Esophagus squamous epithelium (tissue), 5 donors: ENCODE data around the gene HS2ST1. TPM values are rescaled to one million over a fixed set of nuclear protein-coding genes. Genes with fewer than 3 reads are reported as not detected.

Experiments
- DNase-seq: peaks from one replicate; lab custom pipeline; 2025; lab: John Stamatoyannopoulos, UW
- H3K27ac ChIP-seq, 4 donors: fragments of 200-600 bp; sonication (generic); one replicate each; pipeline ENCODE4 v1.5.1; 2016 to 2019; ENCODE audit warnings: mild to moderate bottlenecking in 1 of 4
- H3K27me3 ChIP-seq, 4 donors: fragments of 200-600 bp; sonication (generic); 1 replicate in 3 of 4; 2 replicates in 1 of 4; pipeline versions ENCODE4 v1.5.1 to v1.6.0; 2017 to 2021; ENCODE audit warnings: antibody characterized with exemption in 1 of 4
- H3K36me3 ChIP-seq, 3 donors: fragments of 200-600 bp; sonication (generic); one replicate each; pipeline ENCODE4 v1.5.1; 2016 to 2019
- H3K4me1 ChIP-seq, 3 donors: fragments of 200-600 bp; sonication (generic); one replicate each; pipeline ENCODE4 v1.5.1; 2017 to 2019
- H3K4me3 ChIP-seq, 4 donors: fragments of 200-600 bp; sonication (generic); 1 replicate in 3 of 4; 2 replicates in 1 of 4; pipeline ENCODE4 v1.5.1; 2016 to 2019; ENCODE audit warnings: mild to moderate bottlenecking in 2 of 4, moderate library complexity in 1 of 4
- H3K9me3 ChIP-seq, 3 donors: fragments of 200-600 bp; sonication (generic); one replicate each; pipeline ENCODE4 v1.5.1; 2016 to 2019
- POLR2A ChIP-seq, 4 donors: fragments of 450-650 bp; IDR thresholded peaks; one replicate each; pipeline ENCODE4 v1.6.1; 2017; ENCODE audit warnings: antibody characterized with exemption in 4 of 4, mild to moderate bottlenecking in 4 of 4, moderate library complexity in 3 of 4
- WGBS, 2 donors: methylation state at CpG; one replicate each; pipeline ENCODE4 v1.1.5; 2018; 5-methylcytosine and 5-hydroxymethylcytosine counted together
- intact Hi-C: fragments of 100-400 bp; cut with DNase I; formaldehyde crosslinking; loops from one replicate; pipeline ENCODE4 v1.15.0; 2022
- total RNA-seq, 4 donors: library from RNA; depleted of rRNA; stranded (reverse); fragments of >200 nt; gene quantifications; one replicate each; pipeline ENCODE4 v1.1.0, GENCODE V29; 2016
- TF ChIP-seq, protein P1 (sequence below), 6 experiments: fragments of 450-650 bp in 4 of 6; fragments of 200-600 bp in 2 of 6; sonication (generic) in 2 of 6; IDR thresholded peaks; one replicate each; pipeline ENCODE4 v1.5.1; 2016 to 2019; ENCODE audit warnings: antibody characterized with exemption in 6 of 6, mild to moderate bottlenecking in 4 of 6, moderate library complexity in 4 of 6
- donor health status: DM: yes; HTN: yes; CAD: no.

Gene HS2ST1
- total RNA-seq, 4 donors from 2014 or later, result 5.3 to 10.5 (median 9.1) TPM

DNA sequence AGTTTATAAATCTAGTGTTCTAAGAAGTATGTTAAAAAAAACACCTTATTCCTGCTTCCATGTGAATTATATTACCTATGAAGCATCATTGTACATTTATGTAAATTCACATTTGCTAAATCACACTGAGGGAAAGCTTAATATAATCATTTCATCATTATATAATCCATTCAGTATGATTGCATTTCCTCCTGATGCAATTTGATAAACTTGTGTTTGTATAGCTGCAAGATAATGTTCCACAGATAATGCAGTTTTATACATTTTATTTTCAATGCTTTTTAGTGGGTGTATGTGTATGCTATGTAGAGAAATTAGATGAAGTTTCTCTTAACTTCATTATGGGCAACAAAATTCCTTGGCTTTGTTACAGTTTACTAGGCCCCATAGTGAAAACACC lies 79.6 kb downstream of the HS2ST1 start:
- no peak overlapping the region for H3K27ac ChIP-seq
- H3K9me3 ChIP-seq, result no peaks in the 10 kb centered on the region
- H3K4me1 ChIP-seq, result no peaks in the 10 kb centered on the region
- intact Hi-C loops, result no loop called here
- no peaks in the 10 kb centered on the region for H3K36me3 ChIP-seq
- no peaks in the 10 kb centered on the region for H3K27me3 ChIP-seq
- DNase-seq, result no peak
- TF ChIP-seq, protein P1, sequence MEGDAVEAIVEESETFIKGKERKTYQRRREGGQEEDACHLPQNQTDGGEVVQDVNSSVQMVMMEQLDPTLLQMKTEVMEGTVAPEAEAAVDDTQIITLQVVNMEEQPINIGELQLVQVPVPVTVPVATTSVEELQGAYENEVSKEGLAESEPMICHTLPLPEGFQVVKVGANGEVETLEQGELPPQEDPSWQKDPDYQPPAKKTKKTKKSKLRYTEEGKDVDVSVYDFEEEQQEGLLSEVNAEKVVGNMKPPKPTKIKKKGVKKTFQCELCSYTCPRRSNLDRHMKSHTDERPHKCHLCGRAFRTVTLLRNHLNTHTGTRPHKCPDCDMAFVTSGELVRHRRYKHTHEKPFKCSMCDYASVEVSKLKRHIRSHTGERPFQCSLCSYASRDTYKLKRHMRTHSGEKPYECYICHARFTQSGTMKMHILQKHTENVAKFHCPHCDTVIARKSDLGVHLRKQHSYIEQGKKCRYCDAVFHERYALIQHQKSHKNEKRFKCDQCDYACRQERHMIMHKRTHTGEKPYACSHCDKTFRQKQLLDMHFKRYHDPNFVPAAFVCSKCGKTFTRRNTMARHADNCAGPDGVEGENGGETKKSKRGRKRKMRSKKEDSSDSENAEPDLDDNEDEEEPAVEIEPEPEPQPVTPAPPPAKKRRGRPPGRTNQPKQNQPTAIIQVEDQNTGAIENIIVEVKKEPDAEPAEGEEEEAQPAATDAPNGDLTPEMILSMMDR (IDR thresholded peaks at IDR 0.05), result no peak
- TF ChIP-seq POLR2A (IDR thresholded peaks at IDR 0.05), result no peak
- H3K4me3 ChIP-seq, result no peak overlapping the region

DNA sequence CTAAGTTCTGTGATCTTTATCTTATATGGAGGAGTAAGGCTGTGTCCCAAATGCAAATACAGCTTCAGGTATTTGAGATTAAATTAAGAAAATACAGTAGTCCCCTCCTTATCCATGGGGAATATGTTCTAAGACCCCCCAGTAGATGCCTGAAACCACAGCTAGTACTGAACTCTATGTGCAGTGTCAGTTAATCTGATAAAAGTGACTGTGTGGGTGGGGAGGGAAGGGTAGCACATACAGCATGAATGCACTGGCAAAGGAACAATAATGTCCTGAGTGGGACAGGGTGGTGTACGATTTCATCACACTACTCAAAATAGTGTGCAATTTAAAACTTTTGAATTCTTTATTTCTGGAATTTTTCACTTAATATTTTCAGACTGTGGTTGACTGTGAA lies 83.1 kb downstream of the HS2ST1 start:
- Histone ChIP-seq H3K36me3 (no peaks in the 10 kb centered on the region), H3K27ac (no peak overlapping the region), H3K4me1 (no peaks in the 10 kb centered on the region), H3K27me3 (no peaks in the 10 kb centered on the region), H3K4me3 (no peak overlapping the region), H3K9me3 (no peaks in the 10 kb centered on the region)
- no peak for TF ChIP-seq POLR2A (IDR thresholded peaks at IDR 0.05)
- TF ChIP-seq, protein P1 (IDR thresholded peaks at IDR 0.05), result no peak
- intact Hi-C loops, result no loop called here
- DNase-seq, result no peak
- 42 to 87% methylated on average over 1 of the region's 1 CpG for WGBS, 2 donors

DNA sequence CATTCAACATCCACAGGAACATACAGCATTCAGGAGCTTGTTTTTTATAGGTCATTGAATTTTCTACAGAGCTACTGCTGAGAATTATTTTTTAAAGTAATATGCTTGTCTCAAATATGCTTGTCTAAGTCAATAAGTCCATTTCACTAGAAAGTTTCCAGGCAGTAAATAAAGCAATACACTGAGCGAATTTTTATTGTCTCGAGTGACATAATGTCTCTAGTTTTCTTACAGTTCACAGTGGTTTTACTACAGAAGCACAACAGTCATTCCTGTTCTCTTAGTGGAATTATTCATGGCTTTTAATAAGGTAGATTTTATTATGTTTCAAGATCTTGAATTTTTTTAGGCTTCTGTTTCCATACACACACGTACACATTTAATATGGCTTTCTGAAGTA lies 83.8 kb downstream of the HS2ST1 start:
- Histone ChIP-seq H3K36me3 (no peaks in the 10 kb centered on the region), H3K27me3 (no peaks in the 10 kb centered on the region), H3K4me1 (no peaks in the 10 kb centered on the region), H3K27ac (no peak overlapping the region), H3K4me3 (no peak overlapping the region), H3K9me3 (no peaks in the 10 kb centered on the region)
- TF ChIP-seq, protein P1 (IDR thresholded peaks at IDR 0.05), result no peak
- no peak for TF ChIP-seq POLR2A (IDR thresholded peaks at IDR 0.05)
- WGBS, 2 donors, result 92 to 94% methylated on average over 3 of the region's 3 CpGs
- intact Hi-C loops, result no loop called here
- no peak for DNase-seq

- H3K4me1 ChIP-seq, result no peaks in the 10 kb centered on the region
- DNase-seq, result no peak
- H3K27me3 ChIP-seq, result no peaks in the 10 kb centered on the region
- H3K9me3 ChIP-seq, result no peaks in the 10 kb centered on the region
- no peaks in the 10 kb centered on the region for H3K36me3 ChIP-seq
- no peak overlapping the region for H3K27ac ChIP-seq
- intact Hi-C loops, result no loop called here
- H3K4me3 ChIP-seq, result no peak overlapping the region
- TF ChIP-seq POLR2A (IDR thresholded peaks at IDR 0.05), result no peak
These were observed 84.3 kb downstream of the HS2ST1 start for GRCh38 chr1:86998727-86999126.

DNA sequence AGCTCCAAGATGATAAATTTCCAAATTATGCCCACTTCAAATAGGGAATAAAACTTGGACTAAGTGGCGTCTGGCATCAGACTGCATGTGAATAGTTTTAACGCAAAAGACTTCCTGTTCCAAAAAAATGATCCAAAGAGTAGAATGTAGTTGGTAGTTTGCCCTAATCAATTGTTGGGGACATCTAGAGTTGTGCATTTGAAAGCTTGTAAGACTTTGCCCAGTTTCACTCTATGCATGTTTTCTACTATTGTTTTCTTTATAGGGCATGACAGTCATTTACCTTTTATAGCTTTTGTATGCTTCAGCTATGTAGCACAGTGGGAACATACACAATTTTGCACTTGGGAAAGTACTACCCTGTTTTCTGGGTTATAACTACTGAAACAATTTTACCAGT lies 86.0 kb downstream of the HS2ST1 start:
- 36 to 38% methylated on average over 2 of the region's 2 CpGs for WGBS, 2 donors

More for the DNA sequence above, 86.0 kb downstream of the HS2ST1 start:
- Histone ChIP-seq H3K4me3 (no peak overlapping the region), H3K9me3 (no peaks in the 10 kb centered on the region), H3K27me3 (no peaks in the 10 kb centered on the region), H3K27ac (no peak overlapping the region), H3K4me1 (no peaks in the 10 kb centered on the region), H3K36me3 (no peaks in the 10 kb centered on the region)
- intact Hi-C loops, result no loop called here
- TF ChIP-seq POLR2A (IDR thresholded peaks at IDR 0.05), result no peak
- TF ChIP-seq, protein P1 (IDR thresholded peaks at IDR 0.05), result no peak
- DNase-seq, result no peak
